Stimulated activated effector memory CD8-positive, alpha-beta T cell treated with anti-CD3 and anti-CD28 coated beads, Interleukin-12 subunit alpha, Interleukin-12 subunit beta, amount 100 ng/mL, for 72 hours (primary cell): ENCODE data around the gene COPZ1.
A peak's percentile ranks its signal among the peaks of the same experiment; 100 is the strongest.
"Not testable (repeated sequence)": the region's sequence is repeated elsewhere in the genome, so short reads cannot be mapped to it uniquely, and the experiment has no call there.

Experiments used
- ATAC-seq: fragments of 150-1000 bp; cut with Tn5 transposase; 2 replicates; pipeline ENCODE4 v1.10.0; 2021
- DNase-seq, 2 donors: peaks; one replicate each; pipeline ENCODE4 v3.0.0; 2021 to 2022; ENCODE audit warnings: low spot score in 2 of 2
- H3K27ac Mint-ChIP-seq: one replicate; pipeline ENCODE4 v1.8.0; 2022; ENCODE audit warnings: mild to moderate bottlenecking, mixed read lengths
- H3K36me3 Mint-ChIP-seq: one replicate; pipeline ENCODE4 v1.8.0; 2022; ENCODE audit warnings: mild to moderate bottlenecking, mixed read lengths
- H3K4me1 Mint-ChIP-seq: one replicate; pipeline ENCODE4 v1.8.0; 2022; ENCODE audit warnings: mixed read lengths
- H3K4me3 Mint-ChIP-seq: one replicate; pipeline ENCODE4 v1.8.0; 2022; ENCODE audit warnings: mild to moderate bottlenecking, mixed read lengths
- H3K9me3 Mint-ChIP-seq: one replicate; pipeline ENCODE4 v1.8.0; 2022; ENCODE audit warnings: mixed read lengths

COPZ1 gene

GRCh38 chr12:54340846-54341245 is 15.9 kb downstream of the COPZ1 start:
- ATAC-seq (no peak), DNase-seq (no peak)
- no peaks in the 10 kb centered on the region for H3K9me3 Mint-ChIP-seq
- H3K36me3 Mint-ChIP-seq, result peaks cover 62% of the 10 kb centered on the region
- peaks cover 13% of the 10 kb centered on the region for H3K4me1 Mint-ChIP-seq
- H3K4me3 Mint-ChIP-seq, result no peak overlapping the region
- peak overlapping the region; percentile 50 for H3K27ac Mint-ChIP-seq

- peak overlapping the region; percentile 50 for H3K27ac Mint-ChIP-seq
- peaks cover 66% of the 10 kb centered on the region for H3K36me3 Mint-ChIP-seq
- DNase-seq (no peak), ATAC-seq (no peak)
- peaks cover 9% of the 10 kb centered on the region for H3K4me1 Mint-ChIP-seq
- H3K4me3 Mint-ChIP-seq, result no peak overlapping the region
- no peaks in the 10 kb centered on the region for H3K9me3 Mint-ChIP-seq
Measured at GRCh38 chr12:54341378-54342300, 16.7 kb downstream of the COPZ1 start.

- peak overlapping the region; percentile 29 for H3K27ac Mint-ChIP-seq
Measured at GRCh38 chr12:54349036-54349435, 24.1 kb downstream of the COPZ1 start.

GRCh38 chr12:54349679-54350078 is 24.7 kb downstream of the COPZ1 start:
- no peak overlapping the region for H3K4me3 Mint-ChIP-seq
- peaks cover 73% of the 10 kb centered on the region for H3K36me3 Mint-ChIP-seq
- DNase-seq, result no peak
- no peak for ATAC-seq
- H3K4me1 Mint-ChIP-seq, result peaks cover 10% of the 10 kb centered on the region
- peak overlapping the region; percentile 29 for H3K27ac Mint-ChIP-seq
- no peaks in the 10 kb centered on the region for H3K9me3 Mint-ChIP-seq

More at GRCh38 chr12:54349036-54349435, 24.1 kb downstream of the COPZ1 start:
- H3K4me3 Mint-ChIP-seq, result no peak overlapping the region
- no peak for ATAC-seq
- H3K4me1 Mint-ChIP-seq, result peaks cover 10% of the 10 kb centered on the region
- H3K36me3 Mint-ChIP-seq, result peaks cover 79% of the 10 kb centered on the region
- no peak for DNase-seq
- no peaks in the 10 kb centered on the region for H3K9me3 Mint-ChIP-seq

GRCh38 chr12:54350743-54351142 is 25.8 kb downstream of the COPZ1 start:
- H3K9me3 Mint-ChIP-seq, result no peaks in the 10 kb centered on the region
- DNase-seq (no peak), ATAC-seq (no peak)
- H3K27ac Mint-ChIP-seq, result peak overlapping the region; percentile 29
- peaks cover 10% of the 10 kb centered on the region for H3K4me1 Mint-ChIP-seq
- H3K36me3 Mint-ChIP-seq, result peaks cover 62% of the 10 kb centered on the region
- H3K4me3 Mint-ChIP-seq, result no peak overlapping the region

GRCh38 chr12:54351341-54351740 is 26.4 kb downstream of the COPZ1 start:
- Mint-ChIP-seq H3K4me3 (no peak overlapping the region), H3K36me3 (peaks cover 56% of the 10 kb centered on the region), H3K27ac (peak overlapping the region; percentile 24), H3K9me3 (no peaks in the 10 kb centered on the region), H3K4me1 (peaks cover 10% of the 10 kb centered on the region)
- ATAC-seq (no peak), DNase-seq (no peak)

- DNase-seq (no peak), ATAC-seq (peak; percentile 17)
- Mint-ChIP-seq H3K36me3 (peaks cover 49% of the 10 kb centered on the region), H3K4me1 (peaks cover 17% of the 10 kb centered on the region), H3K27ac (peak overlapping the region; percentile 24), H3K9me3 (no peaks in the 10 kb centered on the region), H3K4me3 (peak overlapping the region; percentile 14)
Measured at GRCh38 chr12:54352022-54352531, 27.1 kb downstream of the COPZ1 start.

GRCh38 chr12:54352891-54353874 is 28.3 kb downstream of the COPZ1 start:
- H3K4me3 Mint-ChIP-seq, result no peak overlapping the region
- H3K27ac Mint-ChIP-seq, result peak overlapping the region; percentile 24
- H3K36me3 Mint-ChIP-seq, result peaks cover 38% of the 10 kb centered on the region
- ATAC-seq (no peak), DNase-seq (no peak)
- H3K9me3 Mint-ChIP-seq, result no peaks in the 10 kb centered on the region
- H3K4me1 Mint-ChIP-seq, result peaks cover 19% of the 10 kb centered on the region

GRCh38 chr12:54354271-54354670 is 29.3 kb downstream of the COPZ1 start:
- peak overlapping the region; percentile 29 for H3K27ac Mint-ChIP-seq
- not testable (repeated sequence) for H3K4me3 Mint-ChIP-seq, DNase-seq, H3K9me3 Mint-ChIP-seq, ATAC-seq
- peaks cover 19% of the 10 kb centered on the region for H3K4me1 Mint-ChIP-seq
- H3K36me3 Mint-ChIP-seq, result peaks cover 28% of the 10 kb centered on the region

GRCh38 chr12:54355104-54355815 is 30.3 kb downstream of the COPZ1 start:
- Mint-ChIP-seq H3K4me1 (peaks cover 19% of the 10 kb centered on the region), H3K27ac (peak overlapping the region; percentile 29), H3K36me3 (peaks cover 18% of the 10 kb centered on the region)

GRCh38 chr12:54356228-54356627 is 31.3 kb downstream of the COPZ1 start:
- H3K9me3 Mint-ChIP-seq, result no peaks in the 10 kb centered on the region
- no peak overlapping the region for H3K4me3 Mint-ChIP-seq
- peak overlapping the region; percentile 29 for H3K27ac Mint-ChIP-seq
- ATAC-seq, result no peak
- peaks cover 8% of the 10 kb centered on the region for H3K36me3 Mint-ChIP-seq
- peaks cover 25% of the 10 kb centered on the region for H3K4me1 Mint-ChIP-seq
- no peak for DNase-seq

More at GRCh38 chr12:54355104-54355815, 30.3 kb downstream of the COPZ1 start:
- Mint-ChIP-seq H3K9me3 (no peaks in the 10 kb centered on the region), H3K4me3 (no peak overlapping the region)
- no peak for DNase-seq
- no peak for ATAC-seq

- Mint-ChIP-seq H3K36me3 (peaks cover 5% of the 10 kb centered on the region), H3K27ac (peak overlapping the region; percentile 29), H3K4me3 (no peak overlapping the region), H3K9me3 (no peaks in the 10 kb centered on the region), H3K4me1 (peaks cover 21% of the 10 kb centered on the region)
- ATAC-seq (no peak), DNase-seq (no peak)
Measured at GRCh38 chr12:54356951-54357356, 32.0 kb downstream of the COPZ1 start.

GRCh38 chr12:54357506-54358190 is 32.7 kb downstream of the COPZ1 start:
- Mint-ChIP-seq H3K27ac (peak overlapping the region; percentile 29), H3K36me3 (no peaks in the 10 kb centered on the region), H3K9me3 (no peaks in the 10 kb centered on the region), H3K4me3 (no peak overlapping the region), H3K4me1 (peaks cover 15% of the 10 kb centered on the region)
- ATAC-seq (no peak), DNase-seq (no peak)
